ENCODE results near the gene MAP3K20.
"Not testable (repeated sequence)": the region's sequence is repeated elsewhere in the genome, so short reads cannot be mapped to it uniquely, and the experiment has no call there.

Gene MAP3K20

GRCh38 chr2:173226899-173227698 lies 151.5 kb downstream of the MAP3K20 start:
- no peak overlapping the region for H3K4me3 ChIP-seq (ENCODE audit: low read depth, low read length)

GRCh38 chr2:173229086-173229485 lies 153.4 kb downstream of the MAP3K20 start:
- H3K4me3 ChIP-seq (ENCODE audit: low read depth, low read length): no peak overlapping the region

- H3K4me3 ChIP-seq (ENCODE audit: low read depth, low read length): no peak overlapping the region
These were observed 154.5 kb downstream of the MAP3K20 start for GRCh38 chr2:173230181-173230580.

- H3K4me3 ChIP-seq (ENCODE audit: low read depth, low read length): no peak overlapping the region
These were observed 155.4 kb downstream of the MAP3K20 start for GRCh38 chr2:173231042-173231441.

GRCh38 chr2:173231465-173231864 lies 155.8 kb downstream of the MAP3K20 start:
- H3K4me3 ChIP-seq (ENCODE audit: low read depth, low read length): no peak overlapping the region

GRCh38 chr2:173232956-173233744 lies 157.5 kb downstream of the MAP3K20 start:
- no peak overlapping the region for H3K4me3 ChIP-seq (ENCODE audit: low read depth, low read length)

- no peak overlapping the region for H3K4me3 ChIP-seq (ENCODE audit: low read depth, low read length)
These were observed 160.5 kb downstream of the MAP3K20 start for GRCh38 chr2:173235947-173236803.

GRCh38 chr2:173238385-173238784 lies 162.7 kb downstream of the MAP3K20 start:
- no peak overlapping the region for H3K4me3 ChIP-seq (ENCODE audit: low read depth, low read length)

- H3K4me3 ChIP-seq (ENCODE audit: low read depth, low read length): no peak overlapping the region
These were observed 163.2 kb downstream of the MAP3K20 start for GRCh38 chr2:173238831-173239230.

- H3K4me3 ChIP-seq (ENCODE audit: low read depth, low read length): no peak overlapping the region
These were observed 164.0 kb downstream of the MAP3K20 start for GRCh38 chr2:173239644-173240043.

- no peak overlapping the region for H3K4me3 ChIP-seq (ENCODE audit: low read depth, low read length)
These were observed 164.4 kb downstream of the MAP3K20 start for GRCh38 chr2:173240083-173240482.

GRCh38 chr2:173241643-173242042 lies 166.0 kb downstream of the MAP3K20 start:
- no peak overlapping the region for H3K4me3 ChIP-seq (ENCODE audit: low read depth, low read length)

GRCh38 chr2:173247156-173247555 lies 171.5 kb downstream of the MAP3K20 start:
- H3K4me3 ChIP-seq (ENCODE audit: low read depth, low read length): no peak overlapping the region

- no peak overlapping the region for H3K4me3 ChIP-seq (ENCODE audit: low read depth, low read length)
These were observed 172.7 kb downstream of the MAP3K20 start for GRCh38 chr2:173248381-173248780.

- H3K4me3 ChIP-seq (ENCODE audit: low read depth, low read length): no peak overlapping the region
These were observed 174.3 kb downstream of the MAP3K20 start for GRCh38 chr2:173249661-173250641.

- no peak overlapping the region for H3K4me3 ChIP-seq (ENCODE audit: low read depth, low read length)
These were observed 175.6 kb downstream of the MAP3K20 start for GRCh38 chr2:173251225-173251624.

GRCh38 chr2:173252581-173252980 lies 176.9 kb downstream of the MAP3K20 start:
- H3K4me3 ChIP-seq (ENCODE audit: low read depth, low read length): no peak overlapping the region

- H3K4me3 ChIP-seq (ENCODE audit: low read depth, low read length): no peak overlapping the region
These were observed 179.0 kb downstream of the MAP3K20 start for GRCh38 chr2:173254659-173255058.

GRCh38 chr2:173258701-173259100 lies 183.1 kb downstream of the MAP3K20 start:
- no peak overlapping the region for H3K4me3 ChIP-seq (ENCODE audit: low read depth, low read length)

- H3K4me3 ChIP-seq (ENCODE audit: low read depth, low read length): not testable (repeated sequence)
These were observed 186.7 kb downstream of the MAP3K20 start for GRCh38 chr2:173262356-173262755.
